WTC11 (cell line): Measurements from ENCODE around the gene GRM7. TPM values are rescaled to one million over a fixed set of nuclear protein-coding genes. Genes with fewer than 3 reads are reported as not detected.

Source experiments
- ATAC-seq: fragments of 200-7000 bp; cut with Tn5 transposase; 2 replicates; pipeline ENCODE4 v1.10.0; 2021; ENCODE audit warnings: mild to moderate bottlenecking, moderate library complexity
- CTCF ChIA-PET: fragments of 300-600 bp; sonication (Branson Sonifier 250); formaldehyde crosslinking; loops from one replicate; lab custom pipeline; 2021; ENCODE audit warnings: antibody characterized with exemption; lab: Charles Lee
- POLR2A ChIA-PET: fragments of 350-600 bp; sonication (Branson Sonifier 250); formaldehyde crosslinking; loops from one replicate; lab custom pipeline; 2021; ENCODE audit warnings: antibody characterized with exemption; lab: Charles Lee
- DNase-seq: peaks from one replicate; pipeline ENCODE4 v3.0.0; 2021; ENCODE audit warnings: low spot score
- H3K27ac Mint-ChIP-seq: 2 replicates; pipeline ENCODE4 v1.8.0; 2021; ENCODE audit warnings: mixed read lengths
- H3K27me3 Mint-ChIP-seq: 2 replicates; pipeline ENCODE4 v1.8.0; 2021; ENCODE audit warnings: low read depth, mild to moderate bottlenecking, moderate library complexity, mixed read lengths
- H3K36me3 Mint-ChIP-seq: 2 replicates; pipeline ENCODE4 v1.8.0; 2021; ENCODE audit warnings: mixed read lengths
- H3K4me1 Mint-ChIP-seq: 2 replicates; pipeline ENCODE4 v1.8.0; 2022; ENCODE audit warnings: mixed read lengths
- H3K4me3 Mint-ChIP-seq: 2 replicates; pipeline ENCODE4 v1.8.0; 2021; ENCODE audit warnings: mild to moderate bottlenecking, moderate library complexity, mixed read lengths
- H3K9me3 Mint-ChIP-seq: 2 replicates; pipeline ENCODE4 v1.8.0; 2021; ENCODE audit warnings: mixed read lengths
- CDX4 ChIP-seq: fragments of 250-450 bp; sonication (Bioruptor Pico); IDR thresholded peaks from 2 replicates; pipeline ENCODE4 v1.9.0; 2021; ENCODE audit warnings: moderate library complexity, mild to moderate bottlenecking, inconsistent platforms, borderline replicate concordance
- CREM ChIP-seq: sonication (generic); formaldehyde crosslinking; IDR thresholded peaks from 2 replicates; pipeline ENCODE4 v1.8.1; 2022; ENCODE audit warnings: mild to moderate bottlenecking, missing genetic modification reagents, moderate library complexity
- E2F1 ChIP-seq: sonication (generic); formaldehyde crosslinking; IDR thresholded peaks from 2 replicates; pipeline ENCODE4 v1.8.0; 2022; ENCODE audit warnings: mild to moderate bottlenecking, missing genetic modification reagents
- GABPB1 ChIP-seq: sonication (generic); formaldehyde crosslinking; IDR thresholded peaks from 2 replicates; pipeline ENCODE4 v1.8.1; 2023; ENCODE audit warnings: mild to moderate bottlenecking, missing genetic modification reagents
- IRF1 ChIP-seq: sonication (generic); formaldehyde crosslinking; IDR thresholded peaks from 2 replicates; pipeline ENCODE4 v1.8.0; 2023; ENCODE audit warnings: missing genetic modification reagents
- JUN ChIP-seq: sonication (generic); formaldehyde crosslinking; IDR thresholded peaks from 2 replicates; pipeline ENCODE4 v1.8.0; 2023; ENCODE audit warnings: mild to moderate bottlenecking, missing genetic modification reagents
- PREB ChIP-seq: sonication (generic); formaldehyde crosslinking; IDR thresholded peaks from 2 replicates; pipeline ENCODE4 v1.8.1; 2022; ENCODE audit warnings: mild to moderate bottlenecking, missing genetic modification reagents, moderate library complexity, borderline replicate concordance
- RELA ChIP-seq: sonication (generic); formaldehyde crosslinking; IDR thresholded peaks from 2 replicates; pipeline ENCODE4 v1.8.1; 2022; ENCODE audit warnings: missing genetic modification reagents, mild to moderate bottlenecking, borderline replicate concordance
- SOX15 ChIP-seq: fragments of 250-450 bp; sonication (Bioruptor Pico); IDR thresholded peaks from 2 replicates; pipeline ENCODE4 v1.9.0; 2021; ENCODE audit warnings: mild to moderate bottlenecking
- TCF7 ChIP-seq: sonication (generic); formaldehyde crosslinking; IDR thresholded peaks from 2 replicates; pipeline ENCODE4 v1.8.0; 2022; ENCODE audit warnings: mild to moderate bottlenecking, low read depth, missing genetic modification reagents, moderate library complexity
- ZBTB43 ChIP-seq: sonication (generic); formaldehyde crosslinking; IDR thresholded peaks from 2 replicates; pipeline ENCODE4 v1.8.1; 2023; ENCODE audit warnings: mild to moderate bottlenecking, missing genetic modification reagents
- ZNF263 ChIP-seq: sonication (generic); formaldehyde crosslinking; IDR thresholded peaks from 2 replicates; pipeline ENCODE4 v1.8.1; 2022; ENCODE audit warnings: low read depth, mild to moderate bottlenecking, moderate library complexity, missing genetic modification reagents
- ZNF281 ChIP-seq: sonication (generic); formaldehyde crosslinking; IDR thresholded peaks from 2 replicates; pipeline ENCODE4 v1.8.0; 2023; ENCODE audit warnings: mild to moderate bottlenecking, missing genetic modification reagents
- ZNF423 ChIP-seq: fragments of 250-450 bp; sonication (Bioruptor Pico); IDR thresholded peaks from 2 replicates; pipeline ENCODE4 v2.1.2; 2022; ENCODE audit warnings: mild to moderate bottlenecking, moderate library complexity
- ZNF671 ChIP-seq: fragments of 250-450 bp; sonication (Bioruptor Pico); IDR thresholded peaks from 2 replicates; pipeline ENCODE4 v1.8.0; 2021; ENCODE audit warnings: mild to moderate bottlenecking
- total RNA-seq: library from RNA; stranded (reverse); gene quantifications from 3 replicates; pipeline ENCODE4 v1.2.3, GENCODE V29; 2021
- TF ChIP-seq, protein P1 (sequence below): fragments of 200-600 bp; IDR thresholded peaks from 2 replicates; pipeline ENCODE4 v1.8.0; 2022; ENCODE audit warnings: antibody characterized with exemption
- TF ChIP-seq, protein P2 (sequence below): fragments of 250-450 bp; sonication (Bioruptor Pico); IDR thresholded peaks from 2 replicates; pipeline ENCODE4 v2.1.2; 2022; ENCODE audit warnings: mild to moderate bottlenecking, moderate library complexity
- TF ChIP-seq, protein P3 (sequence below): fragments of 250-450 bp; sonication (Bioruptor Pico); IDR thresholded peaks from 2 replicates; pipeline ENCODE4 v1.9.0; 2021; ENCODE audit warnings: mild to moderate bottlenecking, borderline replicate concordance

The GRM7 gene
- total RNA-seq, 1 experiment from 2014 or later: 0.42 TPM

DNA sequence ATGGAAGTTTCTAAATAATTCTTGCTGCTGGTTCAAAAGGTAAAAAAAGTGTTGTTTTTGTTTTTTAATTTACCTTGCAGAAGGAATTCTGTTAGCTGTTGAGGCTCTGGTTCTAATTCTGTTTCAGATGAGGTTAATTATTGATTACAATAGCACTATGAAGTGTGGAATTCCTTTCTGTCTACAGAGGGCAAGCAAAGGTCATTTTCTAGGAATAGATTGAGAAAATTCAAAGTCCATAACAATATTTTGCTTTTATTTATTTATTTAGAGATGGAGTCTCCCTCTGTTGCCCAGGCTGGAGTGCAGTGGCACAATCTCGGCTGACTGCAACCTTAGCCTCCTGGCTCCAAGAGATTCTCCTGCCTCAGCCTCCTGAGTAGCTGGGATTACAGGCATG lies 789.6 kb downstream of the GRM7 start (continued):
- TF ChIP-seq IRF1 (CRISPR knock-in tag) (no peak), ZNF423 (CRISPR knock-in tag) (no peak), E2F1 (CRISPR knock-in tag) (no peak)
- TF ChIP-seq, all 79 proteins: peak for 0

GRCh38 chr3:7651274-7651673 lies 790.4 kb downstream of the GRM7 start:
- peaks cover 8% of the 10 kb centered on the region for H3K4me1 Mint-ChIP-seq

More at GRCh38 chr3:7651274-7651673, 790.4 kb downstream of the GRM7 start:
- TF ChIP-seq GABPB1 (CRISPR knock-in tag) (no peak), CREM (no peak), SOX15 (CRISPR knock-in tag) (no peak), JUN (no peak), ZNF263 (no peak), CDX4 (CRISPR knock-in tag) (no peak), ZNF423 (CRISPR knock-in tag) (no peak), ZBTB43 (CRISPR knock-in tag) (no peak), RELA (CRISPR knock-in tag) (no peak), ZNF671 (CRISPR knock-in tag) (no peak), ZNF281 (CRISPR knock-in tag) (no peak), TCF7 (CRISPR knock-in tag) (no peak), PREB (no peak)
- TF ChIP-seq, protein P1, sequence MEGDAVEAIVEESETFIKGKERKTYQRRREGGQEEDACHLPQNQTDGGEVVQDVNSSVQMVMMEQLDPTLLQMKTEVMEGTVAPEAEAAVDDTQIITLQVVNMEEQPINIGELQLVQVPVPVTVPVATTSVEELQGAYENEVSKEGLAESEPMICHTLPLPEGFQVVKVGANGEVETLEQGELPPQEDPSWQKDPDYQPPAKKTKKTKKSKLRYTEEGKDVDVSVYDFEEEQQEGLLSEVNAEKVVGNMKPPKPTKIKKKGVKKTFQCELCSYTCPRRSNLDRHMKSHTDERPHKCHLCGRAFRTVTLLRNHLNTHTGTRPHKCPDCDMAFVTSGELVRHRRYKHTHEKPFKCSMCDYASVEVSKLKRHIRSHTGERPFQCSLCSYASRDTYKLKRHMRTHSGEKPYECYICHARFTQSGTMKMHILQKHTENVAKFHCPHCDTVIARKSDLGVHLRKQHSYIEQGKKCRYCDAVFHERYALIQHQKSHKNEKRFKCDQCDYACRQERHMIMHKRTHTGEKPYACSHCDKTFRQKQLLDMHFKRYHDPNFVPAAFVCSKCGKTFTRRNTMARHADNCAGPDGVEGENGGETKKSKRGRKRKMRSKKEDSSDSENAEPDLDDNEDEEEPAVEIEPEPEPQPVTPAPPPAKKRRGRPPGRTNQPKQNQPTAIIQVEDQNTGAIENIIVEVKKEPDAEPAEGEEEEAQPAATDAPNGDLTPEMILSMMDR: no peak
- TF ChIP-seq, protein P2, sequence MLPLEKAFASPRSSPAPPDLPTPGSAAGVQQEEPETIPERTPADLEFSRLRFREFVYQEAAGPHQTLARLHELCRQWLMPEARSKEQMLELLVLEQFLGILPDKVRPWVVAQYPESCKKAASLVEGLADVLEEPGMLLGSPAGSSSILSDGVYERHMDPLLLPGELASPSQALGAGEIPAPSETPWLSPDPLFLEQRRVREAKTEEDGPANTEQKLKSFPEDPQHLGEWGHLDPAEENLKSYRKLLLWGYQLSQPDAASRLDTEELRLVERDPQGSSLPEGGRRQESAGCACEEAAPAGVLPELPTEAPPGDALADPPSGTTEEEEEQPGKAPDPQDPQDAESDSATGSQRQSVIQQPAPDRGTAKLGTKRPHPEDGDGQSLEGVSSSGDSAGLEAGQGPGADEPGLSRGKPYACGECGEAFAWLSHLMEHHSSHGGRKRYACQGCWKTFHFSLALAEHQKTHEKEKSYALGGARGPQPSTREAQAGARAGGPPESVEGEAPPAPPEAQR (CRISPR knock-in tag): no peak
- TF ChIP-seq, protein P3, sequence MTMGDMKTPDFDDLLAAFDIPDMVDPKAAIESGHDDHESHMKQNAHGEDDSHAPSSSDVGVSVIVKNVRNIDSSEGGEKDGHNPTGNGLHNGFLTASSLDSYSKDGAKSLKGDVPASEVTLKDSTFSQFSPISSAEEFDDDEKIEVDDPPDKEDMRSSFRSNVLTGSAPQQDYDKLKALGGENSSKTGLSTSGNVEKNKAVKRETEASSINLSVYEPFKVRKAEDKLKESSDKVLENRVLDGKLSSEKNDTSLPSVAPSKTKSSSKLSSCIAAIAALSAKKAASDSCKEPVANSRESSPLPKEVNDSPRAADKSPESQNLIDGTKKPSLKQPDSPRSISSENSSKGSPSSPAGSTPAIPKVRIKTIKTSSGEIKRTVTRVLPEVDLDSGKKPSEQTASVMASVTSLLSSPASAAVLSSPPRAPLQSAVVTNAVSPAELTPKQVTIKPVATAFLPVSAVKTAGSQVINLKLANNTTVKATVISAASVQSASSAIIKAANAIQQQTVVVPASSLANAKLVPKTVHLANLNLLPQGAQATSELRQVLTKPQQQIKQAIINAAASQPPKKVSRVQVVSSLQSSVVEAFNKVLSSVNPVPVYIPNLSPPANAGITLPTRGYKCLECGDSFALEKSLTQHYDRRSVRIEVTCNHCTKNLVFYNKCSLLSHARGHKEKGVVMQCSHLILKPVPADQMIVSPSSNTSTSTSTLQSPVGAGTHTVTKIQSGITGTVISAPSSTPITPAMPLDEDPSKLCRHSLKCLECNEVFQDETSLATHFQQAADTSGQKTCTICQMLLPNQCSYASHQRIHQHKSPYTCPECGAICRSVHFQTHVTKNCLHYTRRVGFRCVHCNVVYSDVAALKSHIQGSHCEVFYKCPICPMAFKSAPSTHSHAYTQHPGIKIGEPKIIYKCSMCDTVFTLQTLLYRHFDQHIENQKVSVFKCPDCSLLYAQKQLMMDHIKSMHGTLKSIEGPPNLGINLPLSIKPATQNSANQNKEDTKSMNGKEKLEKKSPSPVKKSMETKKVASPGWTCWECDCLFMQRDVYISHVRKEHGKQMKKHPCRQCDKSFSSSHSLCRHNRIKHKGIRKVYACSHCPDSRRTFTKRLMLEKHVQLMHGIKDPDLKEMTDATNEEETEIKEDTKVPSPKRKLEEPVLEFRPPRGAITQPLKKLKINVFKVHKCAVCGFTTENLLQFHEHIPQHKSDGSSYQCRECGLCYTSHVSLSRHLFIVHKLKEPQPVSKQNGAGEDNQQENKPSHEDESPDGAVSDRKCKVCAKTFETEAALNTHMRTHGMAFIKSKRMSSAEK (CRISPR knock-in tag): no peak
- POLR2A ChIA-PET: no interaction called here
- H3K27me3 Mint-ChIP-seq: no peaks in the 10 kb centered on the region; the same call in 1 of the 2 replicates
- H3K27ac Mint-ChIP-seq: no peak overlapping the region; the same call in 1 of the 2 replicates
- H3K9me3 Mint-ChIP-seq: peaks cover 32% of the 10 kb centered on the region
- ATAC-seq: no peak
- no peak overlapping the region for H3K4me3 Mint-ChIP-seq
- peaks cover 13% of the 10 kb centered on the region; the same call in 1 of the 2 replicates for H3K36me3 Mint-ChIP-seq
- no peak for DNase-seq
- CTCF ChIA-PET: no interaction called here
